ENCODE results near the gene BMP8B.

Gene BMP8B

GRCh38 chr1:39729030-39729429 is 59.6 kb downstream of the BMP8B start:
- no peak overlapping the region for H3K27ac ChIP-seq
- TF ChIP-seq CTCF (conservative IDR thresholded peaks at IDR 0.05) (no peak), ZFX (IDR thresholded peaks at IDR 0.05) (no peak)

GRCh38 chr1:39727932-39728317 is 60.7 kb downstream of the BMP8B start:
- H3K27ac ChIP-seq = no peak overlapping the region
- TF ChIP-seq ZFX (IDR thresholded peaks at IDR 0.05) (no peak), CTCF (conservative IDR thresholded peaks at IDR 0.05) (no peak)

- H3K27ac ChIP-seq = no peak overlapping the region
- TF ChIP-seq ZFX (IDR thresholded peaks at IDR 0.05) (no peak), CTCF (conservative IDR thresholded peaks at IDR 0.05) (no peak)
These were observed 61.3 kb downstream of the BMP8B start for GRCh38 chr1:39727221-39727931.

- TF ChIP-seq ZFX (IDR thresholded peaks at IDR 0.05) (no peak), CTCF (conservative IDR thresholded peaks at IDR 0.05) (no peak)
- H3K27ac ChIP-seq = no peak overlapping the region
These were observed 62.1 kb downstream of the BMP8B start for GRCh38 chr1:39726600-39726999.

- TF ChIP-seq CTCF (conservative IDR thresholded peaks at IDR 0.05) (no peak), ZFX (IDR thresholded peaks at IDR 0.05) (no peak)
- H3K27ac ChIP-seq = no peak overlapping the region
These were observed 66.2 kb downstream of the BMP8B start for GRCh38 chr1:39722495-39722894.

GRCh38 chr1:39721664-39722063 is 67.0 kb downstream of the BMP8B start:
- TF ChIP-seq CTCF (conservative IDR thresholded peaks at IDR 0.05) = no peak
- TF ChIP-seq ZFX (IDR thresholded peaks at IDR 0.05) = no peak
- no peak overlapping the region for H3K27ac ChIP-seq

GRCh38 chr1:39720094-39720999 is 68.3 kb downstream of the BMP8B start:
- TF ChIP-seq ZFX (IDR thresholded peaks at IDR 0.05) = no peak
- peak; percentile 83 for TF ChIP-seq CTCF (conservative IDR thresholded peaks at IDR 0.05)
- no peak overlapping the region for H3K27ac ChIP-seq
